ENCODE measurements around the gene RBM17. TPM values are rescaled to one million over a fixed set of nuclear protein-coding genes. Genes with fewer than 3 reads are reported as not detected.
A peak's percentile ranks its signal among the peaks of the same experiment; 100 is the strongest.

Gene RBM17
- total and polyA plus RNA-seq, 10 of the 15 experiments (the other 5 are each of a cell fraction or from before 2014, with no cell fraction given): 28.4 to 181 (median 83.9) TPM

DNA sequence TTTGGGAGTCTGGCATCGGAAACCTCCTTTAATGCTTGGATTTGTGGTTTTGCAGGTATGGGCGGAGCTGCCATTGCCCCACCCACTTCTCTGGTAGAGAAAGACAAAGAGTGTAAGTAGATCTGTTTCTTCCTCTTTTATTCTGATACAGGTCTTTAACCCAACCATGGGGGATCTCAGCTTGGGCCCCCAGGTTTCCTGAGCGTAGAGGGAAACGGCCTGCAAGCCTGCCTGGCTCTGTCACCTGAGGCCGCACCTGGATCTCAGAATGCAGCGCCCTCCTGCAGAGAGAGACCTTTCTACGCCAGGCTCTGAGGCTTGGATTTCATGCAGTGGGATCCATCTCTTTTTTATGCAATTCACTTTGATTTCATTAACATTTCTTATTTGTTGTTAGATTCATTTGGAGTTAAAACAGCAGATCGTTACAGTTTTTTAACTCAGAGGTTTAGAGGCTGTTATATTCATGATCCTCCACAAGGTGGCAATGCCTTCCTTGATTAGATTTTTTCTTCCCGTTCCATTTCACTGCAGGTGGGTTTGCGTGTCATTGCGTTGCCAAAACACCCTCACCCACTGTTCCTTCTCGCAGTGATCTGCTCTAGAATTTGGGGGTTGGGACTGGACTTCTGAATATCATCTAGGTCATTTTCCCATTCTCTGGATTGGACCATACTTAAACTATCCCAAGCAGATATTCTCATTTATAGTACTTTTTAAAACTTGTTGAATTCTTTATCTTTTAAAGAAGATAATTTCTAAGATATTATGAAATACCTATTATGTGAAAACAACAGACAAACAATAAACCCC lies 20.0 kb downstream of the RBM17 start (continued):
- TF ChIP-seq, protein P1, sequence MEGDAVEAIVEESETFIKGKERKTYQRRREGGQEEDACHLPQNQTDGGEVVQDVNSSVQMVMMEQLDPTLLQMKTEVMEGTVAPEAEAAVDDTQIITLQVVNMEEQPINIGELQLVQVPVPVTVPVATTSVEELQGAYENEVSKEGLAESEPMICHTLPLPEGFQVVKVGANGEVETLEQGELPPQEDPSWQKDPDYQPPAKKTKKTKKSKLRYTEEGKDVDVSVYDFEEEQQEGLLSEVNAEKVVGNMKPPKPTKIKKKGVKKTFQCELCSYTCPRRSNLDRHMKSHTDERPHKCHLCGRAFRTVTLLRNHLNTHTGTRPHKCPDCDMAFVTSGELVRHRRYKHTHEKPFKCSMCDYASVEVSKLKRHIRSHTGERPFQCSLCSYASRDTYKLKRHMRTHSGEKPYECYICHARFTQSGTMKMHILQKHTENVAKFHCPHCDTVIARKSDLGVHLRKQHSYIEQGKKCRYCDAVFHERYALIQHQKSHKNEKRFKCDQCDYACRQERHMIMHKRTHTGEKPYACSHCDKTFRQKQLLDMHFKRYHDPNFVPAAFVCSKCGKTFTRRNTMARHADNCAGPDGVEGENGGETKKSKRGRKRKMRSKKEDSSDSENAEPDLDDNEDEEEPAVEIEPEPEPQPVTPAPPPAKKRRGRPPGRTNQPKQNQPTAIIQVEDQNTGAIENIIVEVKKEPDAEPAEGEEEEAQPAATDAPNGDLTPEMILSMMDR (IDR thresholded peaks at IDR 0.05 in 2 of 3, conservative IDR thresholded peaks at IDR 0.05 in 1 of 3; ENCODE audit: control insufficient read depth in 2 of 3, extremely low read depth in 1 of 3, insufficient read depth in 1 of 3, low read depth in 3 of 3, low read length in 3 of 3): peak; percentile 50 to 77 (median 74); a peak in 5 of 6 replicates
- TF ChIP-seq ZNF592 (IDR thresholded peaks at IDR 0.05) (0 out of 2 replicates have a peak, but pooled peaks have one; percentile 37), PBX3 (IDR thresholded peaks at IDR 0.05; ENCODE audit: insufficient replicate concordance, low read depth, low read length) (no peak)
